RWPE1 (cell line): ENCODE measurements around the gene ACOT7.
A peak's percentile ranks its signal among the peaks of the same experiment; 100 is the strongest.

Source experiments
- CTCF ChIA-PET: fragments of 350-600 bp; sonication (Branson Sonifier 250); formaldehyde crosslinking; extraction: SDS; loops from one replicate; lab custom pipeline; 2021; lab: Yijun Ruan, JAX
- POLR2A ChIA-PET: fragments of 400-600 bp; formaldehyde crosslinking; extraction: SDS; loops from one replicate; lab custom pipeline; 2020; ENCODE audit warnings: antibody characterized with exemption; ENCODE audit not compliant: low non-redundant PET; lab: Yijun Ruan, JAX
- DNase-seq: peaks from one replicate; pipeline ENCODE4 v3.0.0; 2012; ENCODE audit warnings: low spot score
- H3K27ac ChIP-seq: fragments of 450-650 bp; 2 replicates; pipeline ENCODE4 v1.5.1; 2017
- CTCF ChIP-seq: fragments of 450-650 bp; conservative IDR thresholded peaks from 2 replicates; pipeline ENCODE4 v1.5.1; 2017; ENCODE audit warnings: low read depth, mild to moderate bottlenecking

ACOT7 gene

GRCh38 chr1:6282577-6283270, 110.8 kb downstream of the ACOT7 start:
- DNase-seq, result no peak
- POLR2A ChIA-PET, result no interaction called here
- CTCF ChIA-PET, result no interaction called here
- TF ChIP-seq CTCF, result no peak
- H3K27ac ChIP-seq, result peak overlapping the region; percentile 33

GRCh38 chr1:6281511-6282402, 111.8 kb downstream of the ACOT7 start:
- DNase-seq, result no peak
- no peak for TF ChIP-seq CTCF
- CTCF ChIA-PET, result interaction anchor here (0.7 to 1.3 kb wide), 2 partner anchors 19 to 35 kb away, joined by 5 read pairs; no protein-coding TSS in a partner anchor
- POLR2A ChIA-PET, result no interaction called here
- H3K27ac ChIP-seq, result peak overlapping the region; percentile 33

GRCh38 chr1:6280761-6281451, 112.7 kb downstream of the ACOT7 start:
- ChIA-PET POLR2A (no interaction called here), CTCF (interaction anchor here (0.7 to 1.3 kb wide), 2 partner anchors 18 to 34 kb away, joined by 5 read pairs; no protein-coding TSS in a partner anchor)
- H3K27ac ChIP-seq, result peak overlapping the region; percentile 33; the same call in 1 of the 2 replicates

GRCh38 chr1:6279613-6280383, 113.8 kb downstream of the ACOT7 start:
- CTCF ChIA-PET, result interaction anchor here (0.6 kb wide), 2 partner anchors 32 to 75 kb away, joined by 3 to 5 read pairs; no protein-coding TSS in a partner anchor
- no peak for DNase-seq
- peak overlapping the region; percentile 13; the same call in 1 of the 2 replicates for H3K27ac ChIP-seq
- POLR2A ChIA-PET, result no interaction called here
- no peak for TF ChIP-seq CTCF

More at GRCh38 chr1:6280761-6281451, 112.7 kb downstream of the ACOT7 start:
- TF ChIP-seq CTCF, result no peak; the same call in 1 of the 2 replicates
- DNase-seq, result no peak

GRCh38 chr1:6279066-6279465, 114.5 kb downstream of the ACOT7 start:
- peak overlapping the region; percentile 13; the same call in 1 of the 2 replicates for H3K27ac ChIP-seq
- ChIA-PET POLR2A (no interaction called here), CTCF (interaction anchor here (0.6 kb wide), 2 partner anchors 32 to 352 kb away, joined by 3 read pairs; no protein-coding TSS in a partner anchor)
- no peak for TF ChIP-seq CTCF
- no peak for DNase-seq
